ENCODE measurements around the gene PPCDC. TPM values are rescaled to one million over a fixed set of nuclear protein-coding genes. Genes with fewer than 3 reads are reported as not detected.
"Not testable (repeated sequence)": the region's sequence is repeated elsewhere in the genome, so short reads cannot be mapped to it uniquely, and the experiment has no call there.

PPCDC gene
- total RNA-seq, 1 donor from 2014 or later: 25.0 TPM

- DNase-seq (ENCODE audit: low spot score): no peak
- Mint-ChIP-seq H3K4me3 (no peak overlapping the region), H3K4me1 (ENCODE audit: low read depth) (peaks cover 22% of the 10 kb centered on the region), H3K27me3 (ENCODE audit: insufficient read depth) (peaks cover 10% of the 10 kb centered on the region), H3K9me3 (peaks cover 27% of the 10 kb centered on the region), H3K36me3 (ENCODE audit: low read depth) (peaks cover 23% of the 10 kb centered on the region), H3K27ac (no peak overlapping the region)
- intact Hi-C loops (cut with micrococcal nuclease): no loop called here
Measured at GRCh38 chr15:75090388-75090734, 67.0 kb downstream of the PPCDC start.

- Mint-ChIP-seq H3K27me3 (ENCODE audit: insufficient read depth) (peaks cover 8% of the 10 kb centered on the region), H3K36me3 (ENCODE audit: low read depth) (peaks cover 19% of the 10 kb centered on the region), H3K9me3 (peaks cover 15% of the 10 kb centered on the region), H3K4me3 (no peak overlapping the region), H3K27ac (peak overlapping the region; percentile 42), H3K4me1 (ENCODE audit: low read depth) (peaks cover 28% of the 10 kb centered on the region)
- intact Hi-C loops (cut with micrococcal nuclease): loop anchor here (1.0 kb wide), 3 partner anchors 16 to 39 kb away; no protein-coding TSS in a partner anchor
- DNase-seq (ENCODE audit: low spot score): no peak
Measured at GRCh38 chr15:75091814-75092213, 68.4 kb downstream of the PPCDC start.

GRCh38 chr15:75094961-75095478, 71.6 kb downstream of the PPCDC start:
- not testable (repeated sequence) for DNase-seq (ENCODE audit: low spot score); H3K9me3 Mint-ChIP-seq; H3K27ac Mint-ChIP-seq; H3K27me3 Mint-ChIP-seq (ENCODE audit: insufficient read depth); H3K4me3 Mint-ChIP-seq
- Mint-ChIP-seq H3K4me1 (ENCODE audit: low read depth) (peaks cover 24% of the 10 kb centered on the region), H3K36me3 (ENCODE audit: low read depth) (peaks cover 12% of the 10 kb centered on the region)
- intact Hi-C loops (cut with micrococcal nuclease): loop anchor here (1.0 kb wide), 1 partner anchor 9 kb away; no protein-coding TSS in a partner anchor

GRCh38 chr15:75095594-75095993, 72.2 kb downstream of the PPCDC start:
- peaks cover 19% of the 10 kb centered on the region for H3K4me1 Mint-ChIP-seq (ENCODE audit: low read depth)
- peaks cover 9% of the 10 kb centered on the region for H3K9me3 Mint-ChIP-seq
- peaks cover 9% of the 10 kb centered on the region for H3K27me3 Mint-ChIP-seq (ENCODE audit: insufficient read depth)
- no peak overlapping the region for H3K27ac Mint-ChIP-seq
- H3K4me3 Mint-ChIP-seq: no peak overlapping the region
- intact Hi-C loops (cut with micrococcal nuclease): loop anchor here (1.0 kb wide), 1 partner anchor 9 kb away; no protein-coding TSS in a partner anchor
- peaks cover 9% of the 10 kb centered on the region for H3K36me3 Mint-ChIP-seq (ENCODE audit: low read depth)
- DNase-seq (ENCODE audit: low spot score): no peak

GRCh38 chr15:75097939-75098338, 74.5 kb downstream of the PPCDC start:
- peaks cover 11% of the 10 kb centered on the region for H3K27me3 Mint-ChIP-seq (ENCODE audit: insufficient read depth)

GRCh38 chr15:75098404-75098803, 75.0 kb downstream of the PPCDC start:
- peaks cover 6% of the 10 kb centered on the region for H3K36me3 Mint-ChIP-seq (ENCODE audit: low read depth)
- H3K4me3 Mint-ChIP-seq: no peak overlapping the region
- DNase-seq (ENCODE audit: low spot score): no peak
- no peaks in the 10 kb centered on the region for H3K9me3 Mint-ChIP-seq
- H3K4me1 Mint-ChIP-seq (ENCODE audit: low read depth): peaks cover 18% of the 10 kb centered on the region
- no peak overlapping the region for H3K27ac Mint-ChIP-seq
- intact Hi-C loops (cut with micrococcal nuclease): no loop called here
- H3K27me3 Mint-ChIP-seq (ENCODE audit: insufficient read depth): peaks cover 11% of the 10 kb centered on the region

More at GRCh38 chr15:75097939-75098338, 74.5 kb downstream of the PPCDC start:
- intact Hi-C loops (cut with micrococcal nuclease): no loop called here
- no peak for DNase-seq (ENCODE audit: low spot score)
- H3K9me3 Mint-ChIP-seq: no peaks in the 10 kb centered on the region
- H3K4me3 Mint-ChIP-seq: no peak overlapping the region
- peaks cover 14% of the 10 kb centered on the region for H3K4me1 Mint-ChIP-seq (ENCODE audit: low read depth)
- no peak overlapping the region for H3K27ac Mint-ChIP-seq
- H3K36me3 Mint-ChIP-seq (ENCODE audit: low read depth): peaks cover 3% of the 10 kb centered on the region

Other genes with a start within 250 kb of the PPCDC start
- gene CSK, start 241.5 kb upstream of the PPCDC start, total RNA-seq: 348 and 362 TPM in 2 replicates
- gene LMAN1L, start 210.8 kb upstream of the PPCDC start, total RNA-seq: 0.75 and 0.93 TPM in 2 replicates
- 0.17 and 0.29 TPM in 2 replicates for gene CPLX3, start 197.0 kb upstream of the PPCDC start, total RNA-seq
- 52.1 and 52.4 TPM in 2 replicates for gene ULK3, start 180.4 kb upstream of the PPCDC start, total RNA-seq
- 93.7 and 103 TPM in 2 replicates for gene SCAMP2, start 150.2 kb upstream of the PPCDC start, total RNA-seq
- 57.7 and 62.8 TPM in 2 replicates for gene MPI, start 133.5 kb upstream of the PPCDC start, total RNA-seq
- 72.6 and 73.2 TPM in 2 replicates for gene FAM219B, start 116.7 kb upstream of the PPCDC start, total RNA-seq
- 273 and 290 TPM in 2 replicates for gene COX5A, start 85.5 kb upstream of the PPCDC start, total RNA-seq
- gene RPP25, start 66.8 kb upstream of the PPCDC start, total RNA-seq: 13.3 and 15.3 TPM in 2 replicates
- 2.0 and 3.5 TPM in 2 replicates for gene SCAMP5, start 28.0 kb upstream of the PPCDC start, total RNA-seq
- 46.1 and 49.5 TPM in 2 replicates for gene C15orf39, start 178.3 kb downstream of the PPCDC start, total RNA-seq
- gene GOLGA6C, start 234.7 kb downstream of the PPCDC start, total RNA-seq: not detected in 2 replicates